Measurements from ENCODE around the gene ACTA2. TPM values are rescaled to one million over a fixed set of nuclear protein-coding genes. Genes with fewer than 3 reads are reported as not detected.
A peak's percentile ranks its signal among the peaks of the same experiment; 100 is the strongest.

Gene ACTA2
- total RNA-seq: 100 to 1,000 TPM in 1 of 2 donors, 10 to 100 TPM in 1; 13.2 to 182 TPM
- 100 to 1,000 TPM in 1 of 2 donors, 10 to 100 TPM in 1; 16.8 to 130 TPM for polyA plus RNA-seq

- Histone ChIP-seq H3K4me3 (ENCODE audit: low read depth in 1 of 3, low read length in 3 of 3) (peak within 1 kb of the TSS in 1 of 3 donors; percentile 1), H3K4me1 (ENCODE audit: control insufficient read depth in 4 of 4, insufficient read depth in 4 of 4, low read length in 3 of 4) (peaks cover 1 to 20% (median 14%) of the 10 kb centered on the region in 4 donors), H3K27me3 (ENCODE audit: control insufficient read depth in 4 of 4, insufficient read depth in 4 of 4, low read length in 3 of 4) (no peaks in the 10 kb centered on the region), H3K9ac (ENCODE audit: low read depth in 1 of 2, low read length in 2 of 2) (no peak within 1 kb of the TSS), H3K36me3 (ENCODE audit: control insufficient read depth in 4 of 4, insufficient read depth in 3 of 4, low read depth in 1 of 4, low read length in 3 of 4) (no peaks in the 10 kb centered on the region), H3K9me3 (ENCODE audit: control insufficient read depth in 4 of 4, low read length in 3 of 4) (no peaks in the 10 kb centered on the region), H3K27ac (ENCODE audit: low read depth in 1 of 2, low read length in 2 of 2) (peak within 1 kb of the TSS; percentile 62 to 65)
- 86% methylated on average over 8 of the region's 8 CpGs for WGBS
- no peak for DNase-seq (ENCODE audit: low spot score)
- TF ChIP-seq CTCF (IDR thresholded peaks at IDR 0.05; ENCODE audit: low read depth, low read length, missing input control) (no peak), REST (IDR thresholded peaks at IDR 0.05) (peak; percentile 27), SP1 (IDR thresholded peaks at IDR 0.05) (peak; percentile 36), TAF1 (conservative IDR thresholded peaks at IDR 0.05) (peak; percentile 53)
These were observed at the start of gene ACTA2 for GRCh38 chr10:88952647-88953111. TSS of gene ACTA2 (minus strand) at chr10:88952773. CDS start at chr10:88948930, 3,843 bp downstream.

- 81% methylated on average over 4 of the region's 4 CpGs for WGBS
- TF ChIP-seq HNF4A (conservative IDR thresholded peaks at IDR 0.05) (no peak), RAD21 (IDR thresholded peaks at IDR 0.05) (no peak), NR2F2 (IDR thresholded peaks at IDR 0.05) (peak; percentile 31)
- peaks cover 0 to 7% (median 2%) of the 10 kb centered on the region in 4 donors for H3K36me3 ChIP-seq (ENCODE audit: control insufficient read depth in 4 of 4, insufficient read depth in 3 of 4, low read depth in 1 of 4, low read length in 3 of 4)
- no peak for DNase-seq (ENCODE audit: low spot score)
- no peak overlapping the region for H3K9ac ChIP-seq (ENCODE audit: low read depth in 1 of 2, low read length in 2 of 2)
- no peaks in the 10 kb centered on the region for H3K27me3 ChIP-seq (ENCODE audit: control insufficient read depth in 4 of 4, insufficient read depth in 4 of 4, low read length in 3 of 4)
- no peak overlapping the region for H3K27ac ChIP-seq (ENCODE audit: low read depth in 1 of 2, low read length in 2 of 2)
- H3K4me3 ChIP-seq (ENCODE audit: low read depth in 1 of 3, low read length in 3 of 3): no peak overlapping the region
- peaks cover 0 to 9% (median 2%) of the 10 kb centered on the region in 4 donors for H3K4me1 ChIP-seq (ENCODE audit: control insufficient read depth in 4 of 4, insufficient read depth in 4 of 4, low read length in 3 of 4)
- no peaks in the 10 kb centered on the region for H3K9me3 ChIP-seq (ENCODE audit: control insufficient read depth in 4 of 4, low read length in 3 of 4)
These were observed 49.1 kb upstream of the ACTA2 start for GRCh38 chr10:89001729-89002072.

GRCh38 chr10:89001024-89001728 is 48.6 kb upstream of the ACTA2 start:
- no peak overlapping the region for H3K4me3 ChIP-seq (ENCODE audit: low read depth in 1 of 3, low read length in 3 of 3)
- H3K4me1 ChIP-seq (ENCODE audit: control insufficient read depth in 4 of 4, insufficient read depth in 4 of 4, low read length in 3 of 4): peaks cover 0 to 9% (median 3%) of the 10 kb centered on the region in 4 donors
- no peak overlapping the region for H3K9ac ChIP-seq (ENCODE audit: low read depth in 1 of 2, low read length in 2 of 2)
- TF ChIP-seq HNF4A (conservative IDR thresholded peaks at IDR 0.05) (no peak), FOXA1 (IDR thresholded peaks at IDR 0.05) (no peak), ZBTB33 (IDR thresholded peaks at IDR 0.05) (no peak), ATF3 (IDR thresholded peaks at IDR 0.05) (no peak), FOXA2 (IDR thresholded peaks at IDR 0.05) (no peak), YY1 (IDR thresholded peaks at IDR 0.05) (no peak), REST (IDR thresholded peaks at IDR 0.05) (no peak), TAF1 (conservative IDR thresholded peaks at IDR 0.05) (no peak)

More at GRCh38 chr10:89001024-89001728, 48.6 kb upstream of the ACTA2 start:
- DNase-seq (ENCODE audit: low spot score): no peak
- Histone ChIP-seq H3K27me3 (ENCODE audit: control insufficient read depth in 4 of 4, insufficient read depth in 4 of 4, low read length in 3 of 4) (no peaks in the 10 kb centered on the region), H3K27ac (ENCODE audit: low read depth in 1 of 2, low read length in 2 of 2) (no peak overlapping the region), H3K9me3 (ENCODE audit: control insufficient read depth in 4 of 4, low read length in 3 of 4) (no peaks in the 10 kb centered on the region), H3K36me3 (ENCODE audit: control insufficient read depth in 4 of 4, insufficient read depth in 3 of 4, low read depth in 1 of 4, low read length in 3 of 4) (peaks cover 0 to 7% (median 2%) of the 10 kb centered on the region in 4 donors)
- WGBS: 76% methylated on average over 5 of the region's 5 CpGs
